HCT116 (cell line): ENCODE measurements around the gene THYN1. TPM values are rescaled to one million over a fixed set of nuclear protein-coding genes. Genes with fewer than 3 reads are reported as not detected.

Source experiments
- ATAC-seq: fragments of 200-7000 bp; cut with Tn5 transposase; 2 replicates; pipeline ENCODE4 v1.9.1; 2020; ENCODE audit warnings: mild to moderate bottlenecking, moderate library complexity
- BruUV-seq: library from RNA; stranded (reverse); fragments of 400-500 nt; replicated peaks from 2 replicates; lab custom pipeline; 2021; lab: Mats Ljungman, UMichigan
- CTCF ChIA-PET: fragments of 300-600 bp; sonication (Branson Sonifier 250); formaldehyde crosslinking; loops from one replicate; lab custom pipeline; 2021; ENCODE audit warnings: antibody characterized with exemption; lab: Charles Lee
- POLR2A ChIA-PET: fragments of 300-600, 350-600 bp; sonication (Branson Sonifier 250); formaldehyde crosslinking; loops from one replicate; lab custom pipeline; 2021; ENCODE audit warnings: antibody characterized with exemption; lab: Charles Lee
- RAD21 ChIA-PET, 2 experiments: fragments of 300-600 bp; sonication (Branson Sonifier 250); formaldehyde crosslinking; loops; one replicate each; lab custom pipeline; 2023; ENCODE audit warnings: low total read pairs in 2 of 2; ENCODE audit not compliant: uncharacterized antibody in 2 of 2, unreplicated experiment in 2 of 2, low non-redundant PET in 1 of 2; lab: Charles Lee
- DNase-seq: peaks from one replicate; pipeline ENCODE4 v3.0.0-alpha.2; 2010; ENCODE audit warnings: low read depth, low spot score
- H2AFZ ChIP-seq: fragments of 200-600 bp; shearing (Covaris generic), sonication (generic); 2 replicates; pipeline ENCODE4 v1.6.1; 2017; ENCODE audit warnings: low read depth, mixed run types, mixed read lengths, antibody characterized with exemption, low read length; ENCODE audit not compliant: poor library complexity, severe bottlenecking
- H3K27ac ChIP-seq: 2 replicates; pipeline ENCODE4 v1.5.1; 2012; ENCODE audit warnings: low read depth, low read length
- H3K27me3 ChIP-seq: fragments of 200-600 bp; sonication (generic); 2 replicates; pipeline ENCODE4 v1.6.1; 2016; ENCODE audit warnings: mixed run types, low read length, mixed read lengths; ENCODE audit not compliant: insufficient read depth
- H3K36me3 ChIP-seq, 2 experiments: fragments of 200-500 bp in 1 of 2; fragments of 200-600 bp in 1 of 2; sonication (Bioruptor generic) in 1 of 2; sonication (generic) in 1 of 2; 2 replicates each; pipeline versions ENCODE4 v1.5.1 to v1.6.1; 2014 to 2016; ENCODE audit warnings: low read length in 2 of 2, inconsistent platforms in 1 of 2, mixed read lengths in 1 of 2, mixed run types in 1 of 2; ENCODE audit not compliant: insufficient read depth in 2 of 2, control insufficient read depth in 1 of 2
- H3K4me1 ChIP-seq, 2 experiments: fragments of 200-600 bp in 1 of 2; sonication (generic) in 1 of 2; 2 replicates each; pipeline versions ENCODE4 v1.5.1 to v1.6.1; 2012 to 2017; ENCODE audit warnings: low read length in 2 of 2, inconsistent platforms in 1 of 2, mild to moderate bottlenecking in 1 of 2, mixed read lengths in 1 of 2, mixed run types in 1 of 2, moderate library complexity in 1 of 2; ENCODE audit not compliant: insufficient read depth in 2 of 2, control insufficient read depth in 1 of 2
- H3K4me2 ChIP-seq: fragments of 200-600 bp; sonication (generic); 2 replicates; pipeline ENCODE4 v1.6.1; 2017; ENCODE audit warnings: mixed run types, low read length, mixed read lengths
- H3K4me3 ChIP-seq, 2 experiments: fragments of 200-600 bp in 1 of 2; sonication (generic) in 1 of 2; replicated peaks in 1 of 2; 2 replicates each; pipeline ENCODE4 v1.5.1; 2011 to 2016; ENCODE audit warnings: low read length in 2 of 2, control low read depth in 1 of 2, low read depth in 1 of 2, mild to moderate bottlenecking in 1 of 2, mixed read lengths in 1 of 2, mixed run types in 1 of 2
- H3K79me2 ChIP-seq: fragments of 200-600 bp; sonication (generic); 2 replicates; pipeline ENCODE4 v1.6.1; 2017; ENCODE audit warnings: mild to moderate bottlenecking, mixed run types, low read length, moderate library complexity, mixed read lengths; ENCODE audit not compliant: insufficient read depth
- H3K9ac ChIP-seq: fragments of 200-600 bp; sonication (generic); 2 replicates; pipeline ENCODE4 v1.6.1; 2016; ENCODE audit warnings: low read length, mixed read lengths
- H3K9me2 ChIP-seq: fragments of 200-600 bp; sonication (generic), shearing (Covaris generic); 2 replicates; pipeline ENCODE4 v1.6.1; 2017; ENCODE audit warnings: mixed run types, mild to moderate bottlenecking, moderate library complexity; ENCODE audit not compliant: insufficient read depth
- H3K9me3 ChIP-seq, 2 experiments: fragments of 200-500 bp in 1 of 2; fragments of 200-600 bp in 1 of 2; sonication (Bioruptor generic) in 1 of 2; sonication (generic) in 1 of 2; 2 replicates each; pipeline ENCODE4 v1.6.1; 2014 to 2017; ENCODE audit warnings: low read length in 2 of 2, mixed read lengths in 2 of 2, inconsistent platforms in 1 of 2, low read depth in 1 of 2, mild to moderate bottlenecking in 1 of 2, mixed run types in 1 of 2, moderate library complexity in 1 of 2; ENCODE audit not compliant: control insufficient read depth in 1 of 2, insufficient read depth in 1 of 2
- H4K20me1 ChIP-seq: fragments of 200-600 bp; sonication (generic), shearing (Covaris generic); 2 replicates; pipeline ENCODE4 v1.6.1; 2017; ENCODE audit warnings: mixed run types, mild to moderate bottlenecking, moderate library complexity; ENCODE audit not compliant: insufficient read depth
- ATF3 ChIP-seq: IDR thresholded peaks from 2 replicates; pipeline ENCODE4 v1.6.1; 2012
- CEBPB ChIP-seq: IDR thresholded peaks from 2 replicates; pipeline ENCODE4 v1.6.1; 2012; ENCODE audit warnings: low read depth
- CTCF ChIP-seq, 3 experiments: fragments of 200-600 bp in 1 of 3; sonication (generic) in 1 of 3; IDR thresholded peaks in 2 of 3; conservative IDR thresholded peaks in 1 of 3; 2 replicates each; pipeline ENCODE4 v1.5.1; 2012 to 2017; ENCODE audit warnings: low read depth in 2 of 3, low read length in 2 of 3, antibody characterized with exemption in 1 of 3, borderline replicate concordance in 1 of 3, control low read depth in 1 of 3, mild to moderate bottlenecking in 1 of 3, mixed read lengths in 1 of 3, mixed run types in 1 of 3, moderate library complexity in 1 of 3; ENCODE audit not compliant: insufficient read depth in 1 of 3
- EGR1 ChIP-seq: IDR thresholded peaks from 2 replicates; pipeline ENCODE4 v1.6.1; 2012; ENCODE audit warnings: low read depth
- FOSL1 ChIP-seq: IDR thresholded peaks from 2 replicates; pipeline ENCODE4 v1.6.1; 2012; ENCODE audit warnings: low read depth
- JUND ChIP-seq: IDR thresholded peaks from 2 replicates; pipeline ENCODE4 v1.6.1; 2012
- MAX ChIP-seq: IDR thresholded peaks from 2 replicates; pipeline ENCODE4 v1.6.1; 2012
- POLR2A ChIP-seq: IDR thresholded peaks from 2 replicates; pipeline ENCODE4 v1.7.0; 2011; ENCODE audit warnings: borderline replicate concordance; ENCODE audit not compliant: insufficient read depth, insufficient read length; ENCODE audit errors: extremely low read depth
- RAD21 ChIP-seq: IDR thresholded peaks from 2 replicates; pipeline ENCODE4 v1.6.1; 2012; ENCODE audit warnings: low read depth, mild to moderate bottlenecking
- REST ChIP-seq: IDR thresholded peaks from 2 replicates; pipeline ENCODE4 v1.6.1; 2012; ENCODE audit warnings: low read depth
- SRF ChIP-seq: IDR thresholded peaks from 2 replicates; pipeline ENCODE4 v1.6.1; 2012; ENCODE audit warnings: low read depth
- YY1 ChIP-seq: IDR thresholded peaks from 2 replicates; pipeline ENCODE4 v1.6.1; 2011; ENCODE audit warnings: low read length, low read depth, moderate library complexity, mild to moderate bottlenecking; ENCODE audit not compliant: insufficient replicate concordance; ENCODE audit errors: extremely low read depth
- ZFX ChIP-seq: fragments of 450-650 bp; IDR thresholded peaks from 2 replicates; pipeline ENCODE4 v1.6.1; 2017
- ZNF274 ChIP-seq: fragments of 200-500 bp; sonication (Bioruptor generic); IDR thresholded peaks from 2 replicates; pipeline ENCODE4 v1.6.1; 2014; ENCODE audit warnings: mild to moderate bottlenecking, low read depth, low read length, inconsistent platforms
- intact Hi-C: fragments of 100-400 bp; cut with micrococcal nuclease; formaldehyde crosslinking; loops from 2 replicates; pipeline ENCODE4 v1.10.0; 2022
- total RNA-seq: library from RNA; stranded (reverse); gene quantifications from one replicate; pipeline ENCODE4 v1.2.1, GENCODE V29; 2021; ENCODE audit not compliant: unreplicated experiment

THYN1 gene
- total RNA-seq, 1 experiment from 2014 or later: 32.2 TPM

- no TSS peak for BruUV-seq
- Histone ChIP-seq H3K27ac (no peak overlapping the region), H3K9me3 (no peaks in the 10 kb centered on the region), H3K4me1 (no peaks in the 10 kb centered on the region), H4K20me1 (no peaks in the 10 kb centered on the region), H3K4me3 (no peak overlapping the region), H2AFZ (no peak overlapping the region), H3K9me2 (no peaks in the 10 kb centered on the region), H3K79me2 (no peaks in the 10 kb centered on the region), H3K27me3 (no peaks in the 10 kb centered on the region), H3K9ac (no peak overlapping the region), H3K36me3 (no peaks in the 10 kb centered on the region), H3K4me2 (no peak overlapping the region)
- no peak for TF ChIP-seq REST
- no peak for TF ChIP-seq CEBPB
- no peak for TF ChIP-seq ZFX
- TF ChIP-seq ATF3: no peak
- TF ChIP-seq FOSL1: no peak
- no peak for TF ChIP-seq MAX
- no peak for TF ChIP-seq JUND
- TF ChIP-seq CTCF (IDR thresholded peaks at IDR 0.05 in 2 of 3, conservative IDR thresholded peaks at IDR 0.05 in 1 of 3; ENCODE audit: borderline replicate concordance in 1 of 3, insufficient read depth in 1 of 3, low read depth in 2 of 3, low read length in 2 of 3): no peak
- no peak for TF ChIP-seq POLR2A
- TF ChIP-seq RAD21: no peak
- no peak for TF ChIP-seq YY1
- TF ChIP-seq EGR1: no peak
- no peak for TF ChIP-seq SRF
- TF ChIP-seq ZNF274: no peak
- ChIA-PET RAD21 (no interaction called here), CTCF (no interaction called here), POLR2A (no interaction called here)
- no peak for DNase-seq
- intact Hi-C loops: no loop called here
- ATAC-seq: no peak
Measured at GRCh38 chr11:134289167-134289566, 36.0 kb upstream of the THYN1 start.
